Measurements from ENCODE around the gene IKBKG. TPM values are rescaled to one million over a fixed set of nuclear protein-coding genes. Genes with fewer than 3 reads are reported as not detected.

IKBKG gene
- total RNA-seq, 1 donor from 2014 or later = 14.6 TPM

- DNase-seq (ENCODE audit: low read depth) = peak; percentile 65
- Histone ChIP-seq H3K36me3 (ENCODE audit: control insufficient read depth, insufficient read depth, low read length) (no peaks in the 10 kb centered on the region), H3K27me3 (ENCODE audit: control insufficient read depth, insufficient read depth, low read length) (no peaks in the 10 kb centered on the region), H3K4me3 (ENCODE audit: low read depth, low read length) (no peak overlapping the region)
- TF ChIP-seq CTCF (IDR thresholded peaks at IDR 0.05; ENCODE audit: insufficient read depth, low read length, poor library complexity, severe bottlenecking) = no peak
Measured at GRCh38 chrX:154596290-154596929, 49.0 kb downstream of the IKBKG start.

- Histone ChIP-seq H3K4me3 (ENCODE audit: low read depth, low read length) (no peak overlapping the region), H3K27me3 (ENCODE audit: control insufficient read depth, insufficient read depth, low read length) (no peaks in the 10 kb centered on the region), H3K36me3 (ENCODE audit: control insufficient read depth, insufficient read depth, low read length) (no peaks in the 10 kb centered on the region)
- no peak for TF ChIP-seq CTCF (IDR thresholded peaks at IDR 0.05; ENCODE audit: insufficient read depth, low read length, poor library complexity, severe bottlenecking)
- no peak for DNase-seq (ENCODE audit: low read depth)
Measured at GRCh38 chrX:154597221-154597620, 49.8 kb downstream of the IKBKG start.

- DNase-seq (ENCODE audit: low read depth) = no peak
- Histone ChIP-seq H3K36me3 (ENCODE audit: control insufficient read depth, insufficient read depth, low read length) (no peaks in the 10 kb centered on the region), H3K27me3 (ENCODE audit: control insufficient read depth, insufficient read depth, low read length) (no peaks in the 10 kb centered on the region), H3K4me3 (ENCODE audit: low read depth, low read length) (no peak overlapping the region)
- no peak for TF ChIP-seq CTCF (IDR thresholded peaks at IDR 0.05; ENCODE audit: insufficient read depth, low read length, poor library complexity, severe bottlenecking)
Measured at GRCh38 chrX:154598656-154599055, 51.2 kb downstream of the IKBKG start.

GRCh38 chrX:154599531-154599930, 52.1 kb downstream of the IKBKG start:
- Histone ChIP-seq H3K4me3 (ENCODE audit: low read depth, low read length) (no peak overlapping the region), H3K27me3 (ENCODE audit: control insufficient read depth, insufficient read depth, low read length) (no peaks in the 10 kb centered on the region), H3K36me3 (ENCODE audit: control insufficient read depth, insufficient read depth, low read length) (no peaks in the 10 kb centered on the region)
- no peak for DNase-seq (ENCODE audit: low read depth)
- no peak for TF ChIP-seq CTCF (IDR thresholded peaks at IDR 0.05; ENCODE audit: insufficient read depth, low read length, poor library complexity, severe bottlenecking)

GRCh38 chrX:154600759-154601374, 53.4 kb downstream of the IKBKG start:
- no peak for DNase-seq (ENCODE audit: low read depth)
- TF ChIP-seq CTCF (IDR thresholded peaks at IDR 0.05; ENCODE audit: insufficient read depth, low read length, poor library complexity, severe bottlenecking) = no peak
- H3K4me3 ChIP-seq (ENCODE audit: low read depth, low read length) = no peak overlapping the region
- H3K36me3 ChIP-seq (ENCODE audit: control insufficient read depth, insufficient read depth, low read length) = no peaks in the 10 kb centered on the region
- H3K27me3 ChIP-seq (ENCODE audit: control insufficient read depth, insufficient read depth, low read length) = no peaks in the 10 kb centered on the region

GRCh38 chrX:154602226-154602625, 54.8 kb downstream of the IKBKG start:
- TF ChIP-seq CTCF (IDR thresholded peaks at IDR 0.05; ENCODE audit: insufficient read depth, low read length, poor library complexity, severe bottlenecking) = no peak
- no peaks in the 10 kb centered on the region for H3K27me3 ChIP-seq (ENCODE audit: control insufficient read depth, insufficient read depth, low read length)

More at GRCh38 chrX:154602226-154602625, 54.8 kb downstream of the IKBKG start:
- H3K4me3 ChIP-seq (ENCODE audit: low read depth, low read length) = no peak overlapping the region
- DNase-seq (ENCODE audit: low read depth) = no peak
- H3K36me3 ChIP-seq (ENCODE audit: control insufficient read depth, insufficient read depth, low read length) = no peaks in the 10 kb centered on the region

All from kidney epithelial cell (primary cell).